A673 (cell line): ENCODE data around the gene CHKA.

Experiments
- EZH2 ChIP-seq: fragments of 200-600 bp; sonication (generic); IDR thresholded peaks from 2 replicates; pipeline ENCODE4 v1.6.1; 2017; ENCODE audit warnings: borderline replicate concordance, low read depth, mild to moderate bottlenecking, mixed read lengths, antibody characterized with exemption, low read length; ENCODE audit not compliant: poor library complexity, severe bottlenecking
- TF ChIP-seq, protein P1 (sequence below): fragments of 300-800, 200-600 bp; sonication (generic); conservative IDR thresholded peaks from 2 replicates; pipeline ENCODE4 v1.5.1; 2017; ENCODE audit warnings: low read depth, mild to moderate bottlenecking, antibody characterized with exemption, low read length, moderate library complexity, mixed read lengths

DNA sequence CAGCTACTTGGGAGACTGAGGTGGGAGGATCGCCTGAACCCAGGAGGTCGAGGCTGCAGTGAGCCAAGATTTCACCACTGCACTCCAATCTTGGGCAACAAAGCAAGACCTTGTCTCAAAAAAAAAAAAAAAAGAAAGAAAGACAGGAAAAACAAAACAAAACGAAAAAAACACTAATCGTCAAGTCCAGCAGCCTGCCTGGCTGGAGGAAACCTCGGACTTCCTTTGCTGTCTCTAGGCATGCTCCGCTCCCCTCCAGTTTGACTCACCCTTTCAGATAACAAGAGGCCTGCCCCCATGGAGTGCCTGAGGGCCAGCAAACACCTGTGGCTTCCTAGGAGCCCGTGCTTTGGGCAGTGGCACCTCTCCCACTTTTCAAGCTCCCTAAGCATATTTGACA lies 28.8 kb upstream of the CHKA start:
- TF ChIP-seq, protein P1, sequence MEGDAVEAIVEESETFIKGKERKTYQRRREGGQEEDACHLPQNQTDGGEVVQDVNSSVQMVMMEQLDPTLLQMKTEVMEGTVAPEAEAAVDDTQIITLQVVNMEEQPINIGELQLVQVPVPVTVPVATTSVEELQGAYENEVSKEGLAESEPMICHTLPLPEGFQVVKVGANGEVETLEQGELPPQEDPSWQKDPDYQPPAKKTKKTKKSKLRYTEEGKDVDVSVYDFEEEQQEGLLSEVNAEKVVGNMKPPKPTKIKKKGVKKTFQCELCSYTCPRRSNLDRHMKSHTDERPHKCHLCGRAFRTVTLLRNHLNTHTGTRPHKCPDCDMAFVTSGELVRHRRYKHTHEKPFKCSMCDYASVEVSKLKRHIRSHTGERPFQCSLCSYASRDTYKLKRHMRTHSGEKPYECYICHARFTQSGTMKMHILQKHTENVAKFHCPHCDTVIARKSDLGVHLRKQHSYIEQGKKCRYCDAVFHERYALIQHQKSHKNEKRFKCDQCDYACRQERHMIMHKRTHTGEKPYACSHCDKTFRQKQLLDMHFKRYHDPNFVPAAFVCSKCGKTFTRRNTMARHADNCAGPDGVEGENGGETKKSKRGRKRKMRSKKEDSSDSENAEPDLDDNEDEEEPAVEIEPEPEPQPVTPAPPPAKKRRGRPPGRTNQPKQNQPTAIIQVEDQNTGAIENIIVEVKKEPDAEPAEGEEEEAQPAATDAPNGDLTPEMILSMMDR = no peak
- TF ChIP-seq EZH2 = no peak
